PFSK-1 (cell line): ENCODE measurements around the gene TLCD2.

ENCODE experiments used
- FOXP2 ChIP-seq: optimal IDR thresholded peaks from 2 replicates; pipeline ENCODE3; 2011; ENCODE audit warnings: borderline replicate concordance, control low read depth, inconsistent platforms; ENCODE audit not compliant: insufficient read depth; ENCODE audit errors: extremely low read length, extremely low read depth
- POLR2AphosphoS5 ChIP-seq: IDR thresholded peaks from 2 replicates; pipeline ENCODE4 v1.6.1; 2012; ENCODE audit warnings: low read depth, mild to moderate bottlenecking, control low read depth, low read length, moderate library complexity
- REST ChIP-seq, 2 experiments: IDR thresholded peaks; 2 replicates each; pipeline versions ENCODE4 v1.6.1 to v1.8.0; 2011 to 2012; ENCODE audit warnings: low read depth in 2 of 2, low read length in 2 of 2, control low read depth in 1 of 2, inconsistent platforms in 1 of 2, mild to moderate bottlenecking in 1 of 2, moderate library complexity in 1 of 2; ENCODE audit not compliant: insufficient read depth in 1 of 2
- SIN3A ChIP-seq: IDR thresholded peaks from 2 replicates; pipeline ENCODE4 v1.6.1; 2012; ENCODE audit warnings: mild to moderate bottlenecking, low read length, moderate library complexity, borderline replicate concordance; ENCODE audit not compliant: insufficient read depth
- TAF1 ChIP-seq: IDR thresholded peaks from 2 replicates; pipeline ENCODE4 v1.6.1; 2012; ENCODE audit warnings: low read length, control low read depth, borderline replicate concordance; ENCODE audit not compliant: insufficient read depth

Gene TLCD2

GRCh38 chr17:1673041-1673785 is 37.0 kb downstream of the TLCD2 start:
- TF ChIP-seq FOXP2: no peak
- TF ChIP-seq SIN3A: no peak
- no peak for TF ChIP-seq REST (IDR thresholded peaks at IDR 0.05; ENCODE audit: insufficient read depth in 1 of 2, low read depth in 2 of 2, low read length in 2 of 2)
- no peak for TF ChIP-seq POLR2AphosphoS5
- TF ChIP-seq TAF1: no peak

- no peak for TF ChIP-seq REST (IDR thresholded peaks at IDR 0.05; ENCODE audit: insufficient read depth in 1 of 2, low read depth in 2 of 2, low read length in 2 of 2)
- TF ChIP-seq POLR2AphosphoS5: no peak
- TF ChIP-seq TAF1: no peak
- TF ChIP-seq SIN3A: no peak
- no peak for TF ChIP-seq FOXP2
Measured at GRCh38 chr17:1661045-1661444, 49.1 kb downstream of the TLCD2 start.

GRCh38 chr17:1658100-1658499 is 52.1 kb downstream of the TLCD2 start:
- TF ChIP-seq SIN3A: no peak
- TF ChIP-seq TAF1: no peak

GRCh38 chr17:1653735-1654134 is 56.4 kb downstream of the TLCD2 start:
- no peak for TF ChIP-seq TAF1
- TF ChIP-seq SIN3A: no peak
- no peak for TF ChIP-seq REST (IDR thresholded peaks at IDR 0.05; ENCODE audit: insufficient read depth in 1 of 2, low read depth in 2 of 2, low read length in 2 of 2)
- no peak for TF ChIP-seq FOXP2
- TF ChIP-seq POLR2AphosphoS5: no peak
